Stimulated activated naive CD8-positive, alpha-beta T cell treated with anti-CD3 and anti-CD28 coated beads, Interleukin-15, Interleukin-2, amounts not matched to agents 100 U/mL and 50 U/mL, for 24 hours (primary cell): ENCODE measurements around the gene UBLCP1.
"Not testable (repeated sequence)": the region's sequence is repeated elsewhere in the genome, so short reads cannot be mapped to it uniquely, and the experiment has no call there.

Experiments
- ATAC-seq: fragments of 150-1000 bp; cut with Tn5 transposase; one replicate; pipeline ENCODE4 v1.10.0; 2021
- DNase-seq: peaks from one replicate; pipeline ENCODE4 v3.0.0; 2021

UBLCP1 gene

DNA sequence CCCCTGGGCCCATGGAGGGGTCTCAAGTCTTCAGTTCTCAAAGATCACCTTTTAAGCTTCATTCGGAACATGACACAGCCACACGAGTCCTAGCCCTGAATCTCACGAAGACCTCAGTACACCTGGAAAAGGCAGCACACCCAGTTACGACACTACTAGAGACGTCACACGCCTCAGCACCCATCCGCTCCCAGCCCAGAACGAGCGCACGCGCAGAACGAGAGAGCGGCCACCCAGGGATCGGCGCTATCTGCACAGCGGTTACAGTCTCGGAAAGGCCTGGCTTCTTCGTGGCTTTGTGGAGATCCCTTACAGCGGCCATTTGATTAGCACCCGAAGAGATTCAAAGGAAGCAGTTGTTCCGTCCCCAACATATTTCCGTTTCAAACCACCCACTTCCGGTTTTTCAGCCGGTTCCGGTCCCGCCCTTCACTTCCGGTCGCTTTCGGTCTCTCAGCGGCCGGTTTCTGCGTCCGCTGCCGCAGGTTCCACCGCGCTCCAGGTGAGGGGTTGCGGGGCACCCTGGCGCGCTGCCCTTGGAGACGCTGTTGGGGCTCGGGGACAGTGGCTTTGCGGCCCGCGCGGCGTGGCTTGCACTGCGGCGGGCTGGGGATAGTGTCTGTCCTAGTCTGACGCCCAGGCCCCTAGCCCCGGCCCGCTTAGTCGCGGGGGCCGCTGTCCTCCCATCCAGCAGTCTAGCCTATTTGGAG, at the start of gene UBLCP1:
Gene UBLCP1 (plus strand): TSS at position 432 of the 710 bp plus-strand sequence. CDS start 5,626 bp downstream, outside the sequence.
- ATAC-seq (peak; percentile 91), DNase-seq (peak; percentile 82)

GRCh38 chr5:159214486-159215271, 48.4 kb upstream of the UBLCP1 start:
- ATAC-seq: no peak
- DNase-seq: no peak

- DNase-seq (no peak), ATAC-seq (no peak)
Observed at GRCh38 chr5:159215886-159216285, 47.2 kb upstream of the UBLCP1 start.

DNA sequence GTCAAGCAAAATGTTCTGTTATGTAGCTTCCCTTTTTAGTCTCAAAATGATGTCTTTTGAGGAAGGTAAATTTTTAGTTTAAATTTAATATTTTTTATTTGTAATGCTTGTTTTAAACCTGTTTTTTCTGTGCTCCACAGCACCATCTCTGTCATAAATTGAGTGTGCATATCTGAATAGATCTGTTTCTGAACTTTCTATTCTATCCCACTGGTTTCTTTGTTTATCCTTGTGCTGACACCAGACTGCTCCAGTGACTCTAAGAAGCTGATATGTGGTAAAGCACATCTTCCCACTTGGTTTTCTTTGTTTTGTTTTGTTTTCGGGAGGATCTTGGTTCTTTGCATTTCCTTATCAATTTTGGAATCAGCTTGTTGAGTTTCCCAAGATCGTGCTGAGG, 46.6 kb upstream of the UBLCP1 start:
- DNase-seq: no peak

DNA sequence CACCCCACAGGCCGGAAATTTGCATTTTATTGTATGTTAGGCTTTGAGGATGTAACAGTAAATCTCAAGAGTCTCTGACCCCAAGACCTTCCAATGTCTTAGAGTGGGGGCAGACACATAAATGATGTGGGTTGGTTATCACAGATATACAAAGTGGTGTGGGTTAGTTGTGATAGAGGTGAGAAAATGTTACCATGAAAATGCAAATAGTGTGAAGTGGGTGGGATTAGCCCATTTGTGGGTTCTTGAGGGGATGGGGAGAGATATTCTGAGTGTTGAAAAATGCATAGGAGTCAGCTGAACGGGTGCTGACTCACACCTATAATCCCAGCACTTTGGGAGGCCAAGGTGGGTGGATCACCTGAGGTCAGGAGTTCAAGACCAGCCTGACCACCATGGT, 45.9 kb upstream of the UBLCP1 start:
- DNase-seq (no peak), ATAC-seq (peak; percentile 77)

More for the DNA sequence above, 46.6 kb upstream of the UBLCP1 start:
- no peak for ATAC-seq

GRCh38 chr5:159218595-159219023, 44.5 kb upstream of the UBLCP1 start:
- DNase-seq (no peak), ATAC-seq (no peak)

GRCh38 chr5:159220206-159220605, 42.9 kb upstream of the UBLCP1 start:
- DNase-seq (no peak), ATAC-seq (no peak)

DNA sequence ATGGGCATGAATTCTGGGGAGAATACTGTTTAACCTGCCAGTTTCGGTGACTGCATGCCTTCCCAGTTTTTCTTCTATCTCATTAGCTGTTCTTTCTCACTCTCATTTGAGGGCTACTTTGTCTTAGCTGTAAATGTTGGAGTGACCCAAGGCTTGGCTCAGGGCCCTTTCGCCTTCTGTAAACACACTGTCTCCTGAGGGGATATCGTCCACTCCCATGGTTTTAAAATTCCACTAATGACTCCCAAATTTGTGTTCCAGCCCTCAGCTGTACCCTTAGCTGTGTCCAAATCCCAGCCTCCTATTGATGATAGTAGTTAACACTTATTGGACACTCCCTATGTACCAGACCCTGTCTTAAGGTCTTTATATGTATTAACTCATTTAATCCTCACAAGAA, 39.6 kb upstream of the UBLCP1 start:
- DNase-seq (no peak), ATAC-seq (no peak)

DNA sequence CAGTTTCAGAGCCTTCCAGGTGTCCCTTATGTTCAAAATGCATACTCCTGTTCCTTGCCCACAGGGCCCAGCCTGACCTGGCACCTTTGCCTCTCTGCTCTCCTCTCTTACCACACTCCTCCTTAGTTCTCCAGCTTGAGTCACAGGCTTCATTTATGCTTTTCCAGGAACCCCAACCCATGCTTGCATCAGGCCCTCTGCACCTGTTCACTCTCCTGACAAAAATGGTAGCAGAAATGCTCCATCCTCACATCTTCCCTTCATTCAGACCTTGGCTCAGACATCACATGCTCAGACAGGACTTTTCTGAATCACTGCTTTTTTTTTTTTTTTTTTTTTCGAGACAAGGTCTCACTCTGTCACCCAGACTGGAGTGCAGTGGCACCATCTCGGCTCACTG, 38.6 kb upstream of the UBLCP1 start:
- DNase-seq: no peak
- ATAC-seq: no peak

GRCh38 chr5:159226451-159226850, 36.6 kb upstream of the UBLCP1 start:
- DNase-seq: no peak
- no peak for ATAC-seq

DNA sequence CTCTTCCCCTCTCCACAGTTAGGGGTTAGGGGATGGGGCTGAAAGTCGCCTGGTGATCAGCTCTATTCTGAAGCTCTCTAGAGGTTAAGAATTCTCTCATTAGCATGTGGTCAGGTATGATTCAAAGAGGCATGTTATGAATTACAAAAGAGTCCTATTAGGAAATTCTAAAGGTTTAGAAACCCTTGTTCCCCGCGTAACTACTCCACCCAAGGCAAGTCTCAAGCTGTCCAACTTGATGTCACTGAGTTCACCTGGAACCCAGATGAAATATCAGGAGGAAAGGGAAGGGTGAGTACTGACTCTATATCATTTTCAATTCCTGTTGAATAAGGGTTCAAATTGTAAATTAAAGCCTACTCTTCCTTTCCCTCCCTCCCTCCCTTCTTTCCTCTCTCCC, 35.6 kb upstream of the UBLCP1 start:
- no peak for ATAC-seq
- no peak for DNase-seq

GRCh38 chr5:159228097-159228496, 35.0 kb upstream of the UBLCP1 start:
- DNase-seq, ATAC-seq: not testable (repeated sequence)

DNA sequence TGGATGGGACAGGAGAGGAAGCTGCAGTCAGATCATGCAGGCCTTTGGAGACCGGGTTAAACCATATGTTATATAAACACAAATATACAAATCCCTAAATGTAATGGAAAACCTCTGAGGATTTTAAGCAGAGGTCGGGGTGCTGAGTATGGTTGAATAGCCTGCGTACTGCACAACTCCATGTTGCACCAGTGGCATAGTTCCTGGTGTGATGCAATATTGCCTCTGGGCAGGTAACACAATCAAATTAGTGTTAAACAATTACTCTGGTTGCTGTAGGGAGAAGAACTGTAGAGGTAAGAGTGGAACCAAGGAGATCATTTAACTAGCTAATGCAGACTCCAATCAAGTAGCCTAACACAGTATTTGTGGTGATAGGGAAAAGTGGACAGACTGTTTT, 32.4 kb upstream of the UBLCP1 start:
- ATAC-seq: no peak
- no peak for DNase-seq

GRCh38 chr5:159231167-159231566, 31.9 kb upstream of the UBLCP1 start:
- ATAC-seq (no peak), DNase-seq (no peak)

DNA sequence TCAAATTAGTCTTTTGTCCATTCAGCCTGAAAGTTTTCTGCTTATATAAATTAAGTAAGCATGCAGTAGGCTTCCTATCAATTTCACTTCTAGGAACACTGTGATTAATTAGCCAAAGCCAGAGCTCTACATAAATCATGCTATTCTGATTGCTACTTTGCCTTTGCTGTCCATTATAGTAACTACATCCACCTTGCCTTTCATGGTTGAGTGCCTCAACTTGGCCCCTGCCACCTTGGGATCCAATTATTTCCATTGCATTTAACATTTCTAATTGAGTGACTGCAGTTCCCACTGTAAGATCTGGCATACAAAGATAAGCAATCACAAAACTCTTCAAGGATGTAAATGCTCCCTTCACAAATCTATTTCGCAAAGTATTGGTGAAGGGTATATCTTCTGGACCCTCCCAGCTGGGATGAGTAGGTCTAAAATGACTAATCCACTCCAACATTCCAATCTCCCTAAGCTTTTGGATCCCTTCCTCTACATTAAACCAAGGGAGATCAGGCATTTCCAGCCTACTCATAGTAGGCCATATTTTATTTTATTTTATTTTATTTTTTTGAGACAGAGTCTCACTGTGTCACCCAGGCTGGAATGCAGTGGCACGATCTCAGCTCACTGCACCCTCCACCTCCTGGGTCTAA, 27.1 kb upstream of the UBLCP1 start:
- not testable (repeated sequence) for DNase-seq, ATAC-seq

DNA sequence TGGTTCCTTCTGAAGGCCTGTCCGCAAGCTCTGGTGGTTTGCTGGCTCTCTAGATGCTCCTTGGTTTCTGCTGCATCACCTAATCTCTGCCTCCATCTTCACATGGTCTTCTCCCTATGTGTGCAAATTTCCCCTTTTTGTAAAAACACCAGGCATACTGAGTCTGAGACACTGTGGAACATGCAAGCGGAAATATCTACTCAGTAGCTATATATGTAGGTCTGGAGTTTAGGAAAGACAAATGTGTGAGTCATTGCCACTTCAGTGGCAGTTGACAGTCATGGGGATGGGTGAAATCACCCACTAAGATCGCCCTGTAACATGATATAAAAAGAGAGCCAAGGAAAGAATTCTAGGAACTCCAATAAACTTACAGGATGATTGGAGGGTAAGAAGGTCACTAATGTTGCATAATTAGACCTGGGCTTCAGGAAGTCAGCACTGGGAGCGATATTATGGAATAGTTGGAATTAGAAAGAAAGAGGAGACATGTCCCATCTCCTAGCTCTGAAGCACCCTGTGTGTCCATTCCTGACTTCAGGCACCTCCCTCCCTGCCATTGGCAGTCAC, 22.7 kb upstream of the UBLCP1 start:
- peak; percentile 93 for ATAC-seq
- DNase-seq: peak; percentile 23

- DNase-seq (no peak), ATAC-seq (no peak)
Observed at GRCh38 chr5:159241946-159242552, 21.0 kb upstream of the UBLCP1 start.

DNA sequence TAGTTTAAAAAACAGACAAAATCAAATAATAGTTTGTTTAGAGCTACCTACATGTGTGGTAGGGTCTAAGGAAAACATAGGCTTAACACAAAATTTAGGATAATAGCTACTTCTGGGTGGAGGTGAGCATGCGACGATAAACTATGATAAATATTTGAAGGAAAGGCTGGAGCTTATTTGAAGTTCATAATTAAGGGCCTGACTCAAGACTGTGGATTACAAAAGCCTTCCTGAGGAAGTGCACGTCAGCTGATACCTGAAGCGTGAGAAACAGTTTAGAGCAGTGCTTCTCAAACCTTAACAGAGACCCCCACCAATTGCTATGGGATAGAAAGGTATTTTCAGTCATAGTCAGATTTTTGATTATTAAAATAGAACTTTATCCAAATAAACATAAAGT, 20.4 kb upstream of the UBLCP1 start:
- DNase-seq (no peak), ATAC-seq (no peak)

- no peak for ATAC-seq
- DNase-seq: no peak
Observed at GRCh38 chr5:159243385-159243784, 19.7 kb upstream of the UBLCP1 start.

- no peak for ATAC-seq
- DNase-seq: no peak
Observed at GRCh38 chr5:159244163-159244562, 18.9 kb upstream of the UBLCP1 start.

- ATAC-seq: no peak
- no peak for DNase-seq
Observed at GRCh38 chr5:159244890-159245289, 18.2 kb upstream of the UBLCP1 start.

DNA sequence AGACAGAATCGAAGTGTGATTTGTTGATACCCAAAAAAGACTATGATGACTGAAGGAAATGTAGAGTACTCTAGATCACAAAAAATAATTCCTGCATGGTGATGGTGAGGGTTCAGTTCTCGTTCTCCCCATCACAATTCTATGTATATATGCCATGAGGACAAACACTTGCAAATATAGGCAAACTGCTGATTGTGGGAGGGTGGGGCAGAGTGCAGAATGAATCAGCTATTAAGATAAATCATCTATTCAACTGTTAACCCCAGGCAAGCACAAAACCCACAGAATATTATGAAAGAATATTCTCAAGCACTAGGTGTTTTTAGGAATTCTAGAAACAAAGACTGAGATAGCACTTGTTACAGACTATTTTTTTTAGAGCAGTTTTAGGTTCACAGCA, 13.9 kb upstream of the UBLCP1 start:
- DNase-seq (no peak), ATAC-seq (no peak)
